CD4-positive, alpha-beta T cell (primary cell): ENCODE data around the gene AXIN1. TPM values are rescaled to one million over a fixed set of nuclear protein-coding genes. Genes with fewer than 3 reads are reported as not detected.

ENCODE experiments used
- ATAC-seq: fragments of 200-7000 bp; cut with Tn5 transposase; one replicate; pipeline ENCODE4 v1.10.0; 2022; ENCODE audit warnings: mild to moderate bottlenecking; ENCODE audit not compliant: poor library complexity
- CTCF ChIA-PET: fragments of 350-600 bp; sonication (Branson Sonifier 250); formaldehyde crosslinking; loops from one replicate; lab custom pipeline; 2021; ENCODE audit warnings: antibody characterized with exemption, inconsistent platforms; lab: Charles Lee
- POLR2A ChIA-PET: fragments of 350-600 bp; sonication (Branson Sonifier 250); formaldehyde crosslinking; loops from one replicate; lab custom pipeline; 2021; ENCODE audit warnings: antibody characterized with exemption, inconsistent platforms; lab: Charles Lee
- DNase-seq, 14 experiments: peaks; one replicate each; pipeline ENCODE4 v3.0.0-alpha.2; 2013 to 2020; ENCODE audit warnings: mixed read lengths in 2 of 14
- H3K27ac ChIP-seq, 2 donors: one replicate each; pipeline versions ENCODE4 v1.5.1 to v1.7.0; 2013; ENCODE audit warnings: low read length in 2 of 2, low read depth in 1 of 2, mild to moderate bottlenecking in 1 of 2
- H3K27me3 ChIP-seq, 2 experiments: 1 replicate in 1 of 2; 2 replicates in 1 of 2; pipeline versions ENCODE4 v1.6.1 to v1.7.0; 2013; ENCODE audit warnings: low read length in 2 of 2, control low read depth in 1 of 2, mild to moderate bottlenecking in 1 of 2, moderate library complexity in 1 of 2; ENCODE audit not compliant: insufficient read depth in 2 of 2, control insufficient read depth in 1 of 2
- H3K36me3 ChIP-seq: one replicate; pipeline ENCODE4 v1.6.1; 2013; ENCODE audit warnings: low read length, control low read depth; ENCODE audit not compliant: insufficient read depth
- H3K4me1 ChIP-seq: one replicate; pipeline ENCODE4 v1.6.1; 2013; ENCODE audit warnings: low read length, control low read depth; ENCODE audit not compliant: insufficient read depth
- H3K4me3 ChIP-seq: one replicate; pipeline ENCODE4 v1.5.1; 2013; ENCODE audit warnings: mild to moderate bottlenecking, low read length, moderate library complexity
- H3K9me3 ChIP-seq, 2 experiments: 1 replicate in 1 of 2; 2 replicates in 1 of 2; pipeline versions ENCODE4 v1.6.1 to v1.7.0; 2013; ENCODE audit warnings: low read length in 2 of 2, mild to moderate bottlenecking in 2 of 2, control low read depth in 1 of 2, moderate library complexity in 1 of 2; ENCODE audit not compliant: control insufficient read depth in 1 of 2, insufficient read depth in 1 of 2
- H3K27ac Mint-ChIP-seq: one replicate; pipeline ENCODE4 v1.8.0; 2020; ENCODE audit warnings: mixed read lengths
- H3K27me3 Mint-ChIP-seq: one replicate; pipeline ENCODE4 v1.8.0; 2021; ENCODE audit warnings: mixed read lengths
- H3K36me3 Mint-ChIP-seq: one replicate; pipeline ENCODE4 v1.8.0; 2021; ENCODE audit warnings: low read depth, mixed read lengths
- H3K4me1 Mint-ChIP-seq: one replicate; pipeline ENCODE4 v1.8.0; 2021; ENCODE audit warnings: low read depth, mixed read lengths
- H3K4me3 Mint-ChIP-seq: one replicate; pipeline ENCODE4 v1.8.0; 2020; ENCODE audit warnings: mild to moderate bottlenecking, mixed read lengths
- H3K9me3 Mint-ChIP-seq: one replicate; pipeline ENCODE4 v1.8.0; 2020; ENCODE audit warnings: mixed read lengths
- intact Hi-C, 2 experiments: fragments of 100-400 bp; cut with DNase I in 1 of 2; cut with micrococcal nuclease in 1 of 2; formaldehyde crosslinking; loops; one replicate each; pipeline versions ENCODE4 v1.15.1 to v1.9.0; 2023 to 2025; cut with DNase I, micrococcal nuclease
- total RNA-seq, 174 experiments: library from RNA in 2 of 174; stranded (reverse) in 2 of 174; gene quantifications; one replicate each; pipeline ENCODE4 v1.2.3 and lab custom pipeline; 2021 to 2026
- TF ChIP-seq, protein P1 (sequence below): fragments of 200-600 bp; IDR thresholded peaks from one replicate; pipeline ENCODE4 v1.8.0; 2022; ENCODE audit warnings: antibody characterized with exemption, mild to moderate bottlenecking

AXIN1 gene
- total RNA-seq, 2 experiments from 2014 or later = 24.7 to 26.3 TPM

DNA sequence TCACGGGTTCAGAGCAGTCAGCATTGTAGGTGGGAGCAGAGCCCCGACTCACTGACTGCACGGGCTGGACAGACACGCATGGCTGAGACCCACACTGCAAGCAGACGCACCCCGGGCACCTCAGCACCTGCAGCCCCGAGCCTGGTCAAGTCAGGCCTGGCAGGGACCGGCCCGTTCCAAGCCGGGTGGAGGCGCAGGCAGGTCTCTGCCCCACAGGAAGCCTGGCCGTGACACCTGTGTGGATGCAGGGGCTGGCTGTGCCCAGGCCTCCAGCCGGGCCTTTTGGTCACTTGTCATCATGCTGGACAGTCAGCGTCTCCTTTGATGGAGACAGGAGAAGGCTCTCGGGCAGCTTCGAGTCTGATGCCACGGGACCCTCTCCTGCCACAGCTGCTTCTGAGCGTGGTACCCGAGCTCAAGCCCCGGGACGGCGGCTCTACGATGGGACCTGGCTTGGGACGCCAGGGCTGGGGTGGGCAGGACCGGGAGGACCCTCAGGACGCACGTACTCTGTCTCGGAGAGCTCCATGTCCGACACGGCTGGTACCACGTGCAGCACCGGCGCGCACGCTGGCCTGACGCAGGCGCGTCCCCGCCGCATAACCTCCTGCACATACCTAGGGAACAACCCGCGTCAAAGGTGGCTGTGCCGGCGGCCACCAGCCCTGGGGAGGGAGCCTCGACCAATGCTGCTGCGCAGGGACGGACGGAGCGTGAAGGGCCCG lies 61.7 kb downstream of the AXIN1 start:
- Histone ChIP-seq H3K4me1 (no peaks in the 10 kb centered on the region), H3K27me3 (no peaks in the 10 kb centered on the region), H3K27ac (no peak overlapping the region), H3K9me3 (peaks cover 0 to 13% of the 10 kb centered on the region in 2 experiments), H3K4me3 (no peak overlapping the region), H3K36me3 (peaks cover 63% of the 10 kb centered on the region)
- ATAC-seq = no peak
- TF ChIP-seq, protein P1, sequence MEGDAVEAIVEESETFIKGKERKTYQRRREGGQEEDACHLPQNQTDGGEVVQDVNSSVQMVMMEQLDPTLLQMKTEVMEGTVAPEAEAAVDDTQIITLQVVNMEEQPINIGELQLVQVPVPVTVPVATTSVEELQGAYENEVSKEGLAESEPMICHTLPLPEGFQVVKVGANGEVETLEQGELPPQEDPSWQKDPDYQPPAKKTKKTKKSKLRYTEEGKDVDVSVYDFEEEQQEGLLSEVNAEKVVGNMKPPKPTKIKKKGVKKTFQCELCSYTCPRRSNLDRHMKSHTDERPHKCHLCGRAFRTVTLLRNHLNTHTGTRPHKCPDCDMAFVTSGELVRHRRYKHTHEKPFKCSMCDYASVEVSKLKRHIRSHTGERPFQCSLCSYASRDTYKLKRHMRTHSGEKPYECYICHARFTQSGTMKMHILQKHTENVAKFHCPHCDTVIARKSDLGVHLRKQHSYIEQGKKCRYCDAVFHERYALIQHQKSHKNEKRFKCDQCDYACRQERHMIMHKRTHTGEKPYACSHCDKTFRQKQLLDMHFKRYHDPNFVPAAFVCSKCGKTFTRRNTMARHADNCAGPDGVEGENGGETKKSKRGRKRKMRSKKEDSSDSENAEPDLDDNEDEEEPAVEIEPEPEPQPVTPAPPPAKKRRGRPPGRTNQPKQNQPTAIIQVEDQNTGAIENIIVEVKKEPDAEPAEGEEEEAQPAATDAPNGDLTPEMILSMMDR = no peak
- Mint-ChIP-seq H3K36me3 (peaks cover 56% of the 10 kb centered on the region), H3K4me1 (no peaks in the 10 kb centered on the region), H3K9me3 (no peaks in the 10 kb centered on the region), H3K4me3 (no peak overlapping the region), H3K27me3 (no peaks in the 10 kb centered on the region), H3K27ac (no peak overlapping the region)
- ChIA-PET POLR2A (no interaction called here), CTCF (no interaction called here)
- intact Hi-C loops = no loop called here
- DNase-seq = no peak

DNA sequence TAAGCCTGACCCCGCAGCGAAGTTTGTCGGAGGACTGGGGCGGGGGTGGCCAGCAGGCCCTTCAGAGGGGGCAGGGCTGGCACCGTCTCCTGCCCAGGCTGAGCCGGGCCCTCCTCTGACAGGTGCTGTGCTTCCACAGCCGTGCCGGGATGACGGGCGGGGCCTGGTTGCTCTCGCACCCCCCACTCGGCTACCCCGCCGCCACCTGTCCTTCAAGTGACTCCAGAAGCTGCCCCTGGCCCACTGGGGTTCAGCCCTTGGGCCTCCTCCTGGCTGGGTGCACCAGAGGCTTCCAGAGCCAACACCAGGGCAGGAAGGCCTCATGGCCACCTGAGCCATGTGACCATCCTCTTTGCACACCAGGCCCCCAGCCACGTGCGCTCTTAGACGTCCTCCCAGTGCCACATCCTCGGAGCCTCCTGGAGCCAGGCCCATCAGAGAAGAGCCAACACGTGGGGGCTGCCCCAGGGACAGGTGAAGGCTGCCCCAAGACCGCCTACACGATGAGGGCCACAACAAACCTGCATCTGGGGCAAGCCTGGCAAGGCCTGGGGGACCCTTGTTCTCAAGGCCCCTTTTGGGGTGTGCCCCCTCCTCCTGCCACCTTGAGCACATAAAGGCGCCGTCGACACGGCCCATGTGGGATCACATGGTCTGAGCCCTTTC lies 62.4 kb downstream of the AXIN1 start:
- Mint-ChIP-seq H3K36me3 (peaks cover 56% of the 10 kb centered on the region), H3K27me3 (no peaks in the 10 kb centered on the region), H3K4me1 (no peaks in the 10 kb centered on the region), H3K27ac (no peak overlapping the region), H3K4me3 (no peak overlapping the region), H3K9me3 (no peaks in the 10 kb centered on the region)
- H3K27ac ChIP-seq = no peak overlapping the region
- intact Hi-C loops = no loop called here
- TF ChIP-seq, protein P1 = no peak
- H3K36me3 ChIP-seq = peaks cover 63% of the 10 kb centered on the region
- H3K9me3 ChIP-seq = peaks cover 0 to 17% of the 10 kb centered on the region in 2 experiments
- ATAC-seq (no peak), DNase-seq (no peak)
- no peaks in the 10 kb centered on the region for H3K4me1 ChIP-seq
- H3K4me3 ChIP-seq = no peak overlapping the region
- H3K27me3 ChIP-seq = no peaks in the 10 kb centered on the region
- ChIA-PET POLR2A (no interaction called here), CTCF (no interaction called here)

DNA sequence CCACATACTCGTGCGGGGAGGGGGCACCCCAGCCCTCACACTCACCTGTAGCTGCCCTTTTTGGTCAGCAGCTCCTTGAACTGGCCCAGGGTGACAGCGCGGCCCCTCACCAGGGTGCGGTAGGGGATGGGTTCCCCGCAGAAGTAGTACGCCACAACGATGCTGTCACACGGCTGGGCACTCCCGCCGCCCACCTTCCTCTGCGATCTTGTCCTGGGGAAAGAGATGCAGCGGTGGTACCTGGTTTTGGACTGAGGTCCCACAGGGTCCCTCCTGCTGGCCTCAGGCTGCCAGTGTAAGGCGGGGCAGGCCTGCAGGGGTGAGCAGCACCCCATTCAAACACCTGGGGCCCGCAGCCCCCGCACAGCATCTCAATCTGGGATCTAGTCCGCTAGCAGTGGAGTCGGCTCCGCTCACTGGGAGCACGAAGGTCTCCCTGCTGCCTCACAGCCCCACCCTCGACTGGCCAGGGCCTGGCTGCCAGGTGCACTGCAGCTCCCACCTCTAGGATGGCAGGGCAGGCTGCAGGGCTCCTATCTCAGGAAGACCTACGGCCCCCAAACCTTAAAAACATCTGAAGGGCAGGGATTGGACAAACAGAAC lies 63.0 kb downstream of the AXIN1 start:
- CTCF ChIA-PET = no interaction called here

More for the DNA sequence above, 63.0 kb downstream of the AXIN1 start:
- ATAC-seq (no peak), DNase-seq (no peak)
- no peak overlapping the region for H3K4me3 Mint-ChIP-seq
- H3K4me1 Mint-ChIP-seq = no peaks in the 10 kb centered on the region
- no peaks in the 10 kb centered on the region for H3K9me3 Mint-ChIP-seq
- TF ChIP-seq, protein P1 = no peak
- Histone ChIP-seq H3K27ac (no peak overlapping the region), H3K9me3 (peaks cover 0 to 24% of the 10 kb centered on the region in 2 experiments), H3K4me3 (no peak overlapping the region), H3K36me3 (peaks cover 63% of the 10 kb centered on the region), H3K27me3 (no peaks in the 10 kb centered on the region), H3K4me1 (no peaks in the 10 kb centered on the region)
- H3K36me3 Mint-ChIP-seq = peaks cover 56% of the 10 kb centered on the region
- no peak overlapping the region for H3K27ac Mint-ChIP-seq
- intact Hi-C loops = no loop called here
- no peaks in the 10 kb centered on the region for H3K27me3 Mint-ChIP-seq
- POLR2A ChIA-PET = no interaction called here
